GM20000 (cell line): ENCODE data around the gene LACTBL1.

Source experiments
- DNase-seq: peaks from one replicate; pipeline ENCODE4 v3.0.0; 2012; ENCODE audit warnings: low spot score
- TF ChIP-seq, protein P1 (sequence below): IDR thresholded peaks from 2 replicates; pipeline ENCODE4 v1.5.1; 2012; ENCODE audit warnings: mild to moderate bottlenecking, control low read depth; ENCODE audit errors: extremely low read depth, missing control alignments

The LACTBL1 gene

DNA sequence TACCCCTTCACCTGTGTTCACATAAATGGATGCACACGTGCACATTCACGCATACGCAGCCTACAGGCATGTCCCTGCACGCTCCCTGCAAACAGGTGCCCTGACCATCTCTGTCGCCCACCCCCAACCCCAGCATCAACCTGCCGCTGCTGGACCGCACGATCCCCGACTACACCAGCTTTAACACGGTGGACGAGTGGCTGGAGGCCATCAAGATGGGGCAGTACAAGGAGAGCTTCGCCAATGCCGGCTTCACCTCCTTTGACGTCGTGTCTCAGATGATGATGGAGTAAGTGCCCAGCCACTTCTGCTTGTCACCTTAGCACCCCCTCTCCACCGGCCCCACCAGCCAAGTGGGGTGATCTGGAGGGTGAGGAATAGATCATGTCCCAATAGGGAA is 60.4 kb downstream of the LACTBL1 start:
- no peak for DNase-seq
- TF ChIP-seq, protein P1, sequence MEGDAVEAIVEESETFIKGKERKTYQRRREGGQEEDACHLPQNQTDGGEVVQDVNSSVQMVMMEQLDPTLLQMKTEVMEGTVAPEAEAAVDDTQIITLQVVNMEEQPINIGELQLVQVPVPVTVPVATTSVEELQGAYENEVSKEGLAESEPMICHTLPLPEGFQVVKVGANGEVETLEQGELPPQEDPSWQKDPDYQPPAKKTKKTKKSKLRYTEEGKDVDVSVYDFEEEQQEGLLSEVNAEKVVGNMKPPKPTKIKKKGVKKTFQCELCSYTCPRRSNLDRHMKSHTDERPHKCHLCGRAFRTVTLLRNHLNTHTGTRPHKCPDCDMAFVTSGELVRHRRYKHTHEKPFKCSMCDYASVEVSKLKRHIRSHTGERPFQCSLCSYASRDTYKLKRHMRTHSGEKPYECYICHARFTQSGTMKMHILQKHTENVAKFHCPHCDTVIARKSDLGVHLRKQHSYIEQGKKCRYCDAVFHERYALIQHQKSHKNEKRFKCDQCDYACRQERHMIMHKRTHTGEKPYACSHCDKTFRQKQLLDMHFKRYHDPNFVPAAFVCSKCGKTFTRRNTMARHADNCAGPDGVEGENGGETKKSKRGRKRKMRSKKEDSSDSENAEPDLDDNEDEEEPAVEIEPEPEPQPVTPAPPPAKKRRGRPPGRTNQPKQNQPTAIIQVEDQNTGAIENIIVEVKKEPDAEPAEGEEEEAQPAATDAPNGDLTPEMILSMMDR = no peak

DNA sequence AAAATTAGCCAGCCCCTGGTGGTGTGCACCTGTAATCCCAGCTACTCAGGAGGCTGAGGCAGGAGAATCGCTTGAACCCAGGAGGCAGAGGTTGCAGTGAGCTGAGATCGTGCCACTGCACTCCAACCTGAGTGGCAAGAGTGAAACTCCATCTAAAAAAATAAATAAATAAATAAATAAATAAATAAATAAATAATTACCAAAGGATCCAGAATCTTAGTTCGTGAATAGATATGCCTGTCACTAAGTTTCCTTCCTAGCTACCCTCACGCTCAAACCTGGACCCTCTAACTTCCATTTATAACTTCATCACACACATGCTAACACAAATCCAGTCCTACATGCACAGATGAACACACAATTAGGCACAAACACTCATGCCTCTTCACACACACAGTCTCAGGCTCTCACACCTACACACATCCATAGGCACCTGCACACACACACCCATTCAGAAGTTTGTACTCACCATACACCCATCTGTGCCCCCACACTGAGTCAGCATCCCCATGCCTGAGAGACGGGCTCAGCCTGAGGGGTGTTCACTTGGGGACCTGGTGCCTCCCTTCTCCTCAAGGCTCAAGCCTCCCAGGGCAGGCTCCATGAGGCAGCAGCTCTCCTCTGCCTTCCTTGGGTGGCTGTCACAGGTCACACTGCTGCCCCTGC is 61.5 kb downstream of the LACTBL1 start:
- DNase-seq = no peak
- TF ChIP-seq, protein P1 = no peak

DNA sequence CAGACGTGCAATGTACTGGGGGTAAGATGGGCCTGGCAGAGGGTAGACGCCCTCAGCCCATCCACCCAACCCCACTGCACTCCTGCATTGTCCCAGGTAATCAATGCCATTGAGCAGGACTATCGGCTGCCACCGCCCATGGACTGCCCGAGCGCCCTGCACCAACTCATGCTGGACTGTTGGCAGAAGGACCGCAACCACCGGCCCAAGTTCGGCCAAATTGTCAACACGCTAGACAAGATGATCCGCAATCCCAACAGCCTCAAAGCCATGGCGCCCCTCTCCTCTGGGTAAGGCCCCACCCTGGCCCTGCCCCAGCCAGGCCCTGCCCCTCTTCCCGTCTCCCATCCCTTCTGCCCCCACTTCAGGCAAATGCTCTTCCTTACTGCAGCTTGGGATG is 62.4 kb downstream of the LACTBL1 start:
- no peak for DNase-seq
- TF ChIP-seq, protein P1 = no peak

DNA sequence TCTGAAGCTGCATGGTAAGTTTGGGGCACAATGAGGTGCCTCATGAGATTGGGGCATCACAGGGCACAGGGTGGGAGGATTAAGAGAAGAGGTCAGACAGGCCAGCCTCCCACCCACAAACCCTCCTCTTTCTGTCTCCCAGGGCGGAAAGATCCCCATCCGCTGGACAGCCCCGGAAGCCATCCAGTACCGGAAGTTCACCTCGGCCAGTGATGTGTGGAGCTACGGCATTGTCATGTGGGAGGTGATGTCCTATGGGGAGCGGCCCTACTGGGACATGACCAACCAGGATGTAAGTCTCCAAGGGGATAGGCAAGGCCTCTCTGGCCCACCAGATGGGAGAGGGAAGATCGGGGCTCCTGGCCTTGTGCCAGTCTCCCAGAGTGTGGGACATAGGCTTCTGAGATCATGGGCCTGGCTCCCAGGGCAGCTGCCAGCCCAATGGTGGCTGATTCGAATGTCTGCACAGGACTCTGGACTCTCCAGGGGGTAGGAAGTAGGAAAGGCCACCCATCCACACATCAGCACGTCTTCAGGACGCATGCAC is 63.7 kb downstream of the LACTBL1 start:
- TF ChIP-seq, protein P1 = no peak
- no peak for DNase-seq

DNA sequence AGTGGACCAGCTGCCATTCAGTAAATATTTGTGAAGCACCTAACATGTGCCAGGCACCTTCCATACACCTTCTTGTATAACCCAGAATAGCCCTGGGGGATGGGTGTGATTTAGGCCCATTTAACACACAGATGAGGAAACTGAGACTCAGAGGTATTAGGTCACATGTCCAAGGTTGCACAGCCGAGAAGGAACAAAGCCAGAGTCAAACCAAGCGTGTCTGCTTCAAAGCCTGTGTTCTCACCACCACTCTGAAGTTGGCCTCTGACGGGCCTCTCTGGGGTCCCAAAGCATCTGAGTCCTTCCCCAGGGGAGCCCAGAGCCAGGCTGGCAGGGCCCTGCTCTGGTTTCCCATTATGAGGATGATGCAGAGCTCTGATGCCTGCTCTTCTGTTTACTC is 65.1 kb downstream of the LACTBL1 start:
- no peak for DNase-seq
- TF ChIP-seq, protein P1 = no peak

DNA sequence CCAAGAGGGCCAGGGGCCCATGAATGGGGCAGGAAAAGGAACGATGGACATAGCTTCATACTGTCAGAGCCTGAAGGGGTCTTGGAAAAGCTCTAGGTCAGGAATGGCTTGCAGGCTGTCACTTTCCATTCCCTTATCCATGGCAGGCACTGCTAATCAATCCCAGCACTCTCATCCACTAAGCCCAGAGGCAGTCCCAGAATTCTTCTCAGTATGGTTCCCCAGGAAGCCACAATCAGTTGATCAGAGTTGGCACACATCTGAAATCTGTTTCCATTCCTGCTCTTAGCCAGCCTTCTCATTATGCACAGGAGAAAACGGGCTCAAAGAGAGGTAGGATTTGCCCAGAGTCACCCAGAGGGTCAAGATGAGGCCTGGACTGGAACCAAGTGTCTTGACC is 65.7 kb downstream of the LACTBL1 start:
- TF ChIP-seq, protein P1 = no peak

DNA sequence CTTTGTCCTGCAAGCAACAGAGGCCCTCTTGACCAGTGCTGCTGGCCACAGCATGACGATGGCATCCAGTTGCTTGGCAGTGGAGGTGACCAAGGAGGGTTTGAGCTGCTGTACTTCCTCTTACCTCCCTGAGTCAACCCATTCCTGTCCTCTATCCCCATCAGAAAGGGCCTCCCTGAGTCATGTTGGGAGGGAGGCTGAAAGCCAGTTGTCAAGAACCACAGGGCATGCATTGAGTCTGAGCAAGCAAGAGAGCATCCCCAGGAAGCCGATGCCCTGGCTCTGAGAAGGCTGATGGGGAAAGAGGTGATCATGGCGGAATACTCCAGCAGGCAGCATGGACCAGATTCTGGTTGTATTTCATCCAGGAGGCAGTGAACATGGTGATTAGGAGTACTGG is 69.6 kb downstream of the LACTBL1 start:
- no peak for DNase-seq
- TF ChIP-seq, protein P1 = no peak

More for the DNA sequence above, 65.7 kb downstream of the LACTBL1 start:
- no peak for DNase-seq
